Sigmoid colon (tissue), 7 donors: ENCODE results near the gene ZBTB7A. TPM values are rescaled to one million over a fixed set of nuclear protein-coding genes. Genes with fewer than 3 reads are reported as not detected.
A peak's percentile ranks its signal among the peaks of the same experiment; 100 is the strongest.
"Not testable (repeated sequence)": the region's sequence is repeated elsewhere in the genome, so short reads cannot be mapped to it uniquely, and the experiment has no call there.

Source experiments
- DNase-seq: peaks from one replicate; pipeline ENCODE4 v3.0.0-alpha.2; 2019
- H3K27ac ChIP-seq, 4 donors: fragments of 200-600 bp; sonication (generic); one replicate each; pipeline ENCODE4 v1.5.1; 2016 to 2019; ENCODE audit warnings: mild to moderate bottlenecking in 1 of 4
- H3K27me3 ChIP-seq, 3 donors: fragments of 200-600 bp; sonication (generic); one replicate each; pipeline ENCODE4 v1.5.1; 2019; ENCODE audit warnings: mild to moderate bottlenecking in 1 of 3
- H3K36me3 ChIP-seq, 4 donors: fragments of 200-600 bp; sonication (generic); one replicate each; pipeline ENCODE4 v1.5.1; 2016 to 2019
- H3K4me1 ChIP-seq, 4 donors: fragments of 200-600 bp; sonication (generic); one replicate each; pipeline ENCODE4 v1.5.1; 2017 to 2019
- H3K4me3 ChIP-seq, 4 donors: fragments of 200-600 bp; sonication (generic); one replicate each; pipeline ENCODE4 v1.5.1; 2017 to 2019; ENCODE audit warnings: mild to moderate bottlenecking in 2 of 4, moderate library complexity in 1 of 4
- H3K9me3 ChIP-seq, 4 donors: fragments of 200-600 bp in 3 of 4; sonication (generic) in 3 of 4; one replicate each; pipeline versions ENCODE4 v1.5.1 to v1.6.1; 2013 to 2019
- CTCF ChIP-seq, 4 experiments: fragments of 450-650 bp in 3 of 4; fragments of 200-600 bp in 1 of 4; IDR thresholded peaks; one replicate each; pipeline ENCODE4 v1.5.1; 2016 to 2019; ENCODE audit warnings: antibody characterized with exemption in 4 of 4, mild to moderate bottlenecking in 3 of 4, moderate library complexity in 2 of 4
- EP300 ChIP-seq, 4 donors: sonication (generic); formaldehyde crosslinking; IDR thresholded peaks; one replicate each; pipeline ENCODE4 v1.6.1; 2017; ENCODE audit warnings: antibody characterized with exemption in 4 of 4
- POLR2A ChIP-seq, 2 donors: fragments of 450-650 bp; IDR thresholded peaks; one replicate each; pipeline ENCODE4 v1.6.1; 2016; ENCODE audit warnings: antibody characterized with exemption in 2 of 2, mild to moderate bottlenecking in 2 of 2, moderate library complexity in 2 of 2
- POLR2AphosphoS5 ChIP-seq, 4 donors: sonication (generic); formaldehyde crosslinking; IDR thresholded peaks; one replicate each; pipeline ENCODE4 v1.6.1; 2017; ENCODE audit warnings: antibody characterized with exemption in 4 of 4
- WGBS, 2 donors: extraction: QIAGEN DNeasy Blood & Tissue Kit; methylation state at CpG; one replicate each; pipeline ENCODE4 v1.1.7; 2013; 5-methylcytosine and 5-hydroxymethylcytosine counted together
- intact Hi-C: fragments of 100-400 bp; cut with DNase I; formaldehyde crosslinking; loops from one replicate; pipeline ENCODE4 v1.15.1; 2023
- polyA plus RNA-seq, 3 donors: library from polyadenylated mRNA; stranded (reverse); fragments of 200-250 nt; gene quantifications; one replicate each; pipeline ENCODE4 v1.2.3, GENCODE V29; 2013
- total RNA-seq, 4 donors: library from RNA; depleted of rRNA; stranded (reverse); fragments of >200 nt; gene quantifications; one replicate each; pipeline ENCODE4 v1.1.0, GENCODE V29; 2016
- donor health status: healthy with polysubstance abuse.
- donor health status: Bipolar disorder and iron deficiency.
- donor health status: healthy.

Gene ZBTB7A
- total and polyA plus RNA-seq, 7 donors = 22.8 to 53.2 (median 38.2) TPM

- peaks cover 7 to 19% (median 13%) of the 10 kb centered on the region in 4 donors for H3K36me3 ChIP-seq
- peak overlapping the region; percentile 54 to 99 (median 97) for H3K27ac ChIP-seq
- DNase-seq = no peak
- 80 to 85% methylated on average over 14 of the region's 14 CpGs for WGBS, 2 donors
- peak overlapping the region in 2 of 4 donors; percentile 11 to 100 for H3K4me3 ChIP-seq
- TF ChIP-seq POLR2AphosphoS5 (IDR thresholded peaks at IDR 0.05) (peak in 1 of 4 donors; percentile 24), CTCF (IDR thresholded peaks at IDR 0.05) (no peak), EP300 (IDR thresholded peaks at IDR 0.05) (no peak)
- H3K27me3 ChIP-seq = no peaks in the 10 kb centered on the region
- intact Hi-C loops = no loop called here
- peaks cover 0 to 83% (median 82%) of the 10 kb centered on the region in 4 donors for H3K4me1 ChIP-seq
- H3K9me3 ChIP-seq = no peaks in the 10 kb centered on the region
These were observed 55.9 kb downstream of the ZBTB7A start for GRCh38 chr19:4010808-4011110.

GRCh38 chr19:4009990-4010807 lies 56.5 kb downstream of the ZBTB7A start:
- H3K4me1 ChIP-seq = peaks cover 0 to 78% (median 77%) of the 10 kb centered on the region in 4 donors
- peak overlapping the region; percentile 54 to 99 (median 97) for H3K27ac ChIP-seq

GRCh38 chr19:4007836-4008539 lies 58.7 kb downstream of the ZBTB7A start:
- peak overlapping the region; percentile 84 to 99 (median 97) for H3K27ac ChIP-seq
- H3K9me3 ChIP-seq = no peaks in the 10 kb centered on the region
- H3K27me3 ChIP-seq = no peaks in the 10 kb centered on the region
- H3K36me3 ChIP-seq = peaks cover 0 to 3% (median 2%) of the 10 kb centered on the region in 4 donors
- 0 to 1% methylated on average over 55 of the region's 55 CpGs for WGBS, 2 donors
- H3K4me3 ChIP-seq = peak overlapping the region; percentile 72 to 100 (median 98)
- TF ChIP-seq CTCF (IDR thresholded peaks at IDR 0.05) = no peak
- no peak for TF ChIP-seq POLR2AphosphoS5 (IDR thresholded peaks at IDR 0.05)
- TF ChIP-seq POLR2A (IDR thresholded peaks at IDR 0.05) = no peak
- TF ChIP-seq EP300 (IDR thresholded peaks at IDR 0.05) = no peak
- DNase-seq = no peak
- H3K4me1 ChIP-seq = peaks cover 0 to 56% (median 55%) of the 10 kb centered on the region in 4 donors
- intact Hi-C loops = loop anchor here (2.0 kb wide), 2 partner anchors 17 to 59 kb away; partner anchors contain the start of gene ZBTB7A

More at GRCh38 chr19:4009990-4010807, 56.5 kb downstream of the ZBTB7A start:
- TF ChIP-seq CTCF (IDR thresholded peaks at IDR 0.05) (no peak), POLR2AphosphoS5 (IDR thresholded peaks at IDR 0.05) (peak; percentile 15 to 74 (median 68))
- 73 to 76% methylated on average over 24 of the region's 24 CpGs for WGBS, 2 donors
- H3K36me3 ChIP-seq = peaks cover 7 to 19% (median 13%) of the 10 kb centered on the region in 4 donors
- no peaks in the 10 kb centered on the region for H3K9me3 ChIP-seq
- DNase-seq = peak; percentile 78
- intact Hi-C loops = no loop called here
- peak overlapping the region in 3 of 4 donors; percentile 5 to 100 (median 11) for H3K4me3 ChIP-seq
- H3K27me3 ChIP-seq = no peaks in the 10 kb centered on the region

GRCh38 chr19:4007021-4007835 lies 59.5 kb downstream of the ZBTB7A start, which contains the start of gene PIAS4:
Gene PIAS4, plus strand, starts transcription at chr19:4007736. Its CDS starts 25 bp downstream, at chr19:4007761.
- no peaks in the 10 kb centered on the region for H3K36me3 ChIP-seq
- H3K4me3 ChIP-seq = peak within 1 kb of the TSS; percentile 72 to 100 (median 98)
- WGBS, 2 donors = 0 to 1% methylated on average over 91 of the region's 91 CpGs
- DNase-seq = peak; percentile 97
- intact Hi-C loops = loop anchor here (2.0 kb wide), 2 partner anchors 16 to 60 kb away; partner anchors contain the start of gene ZBTB7A
- H3K4me1 ChIP-seq = peaks cover 0 to 48% (median 47%) of the 10 kb centered on the region in 4 donors
- TF ChIP-seq POLR2A (IDR thresholded peaks at IDR 0.05) (peak in 1 of 2 donors; percentile 49), CTCF (IDR thresholded peaks at IDR 0.05) (no peak), POLR2AphosphoS5 (IDR thresholded peaks at IDR 0.05) (peak; percentile 30 to 87 (median 78)), EP300 (IDR thresholded peaks at IDR 0.05) (no peak)
- peak within 1 kb of the TSS; percentile 84 to 99 (median 97) for H3K27ac ChIP-seq
- H3K27me3 ChIP-seq = no peaks in the 10 kb centered on the region
- no peaks in the 10 kb centered on the region for H3K9me3 ChIP-seq

- H3K27me3 ChIP-seq, H3K27ac ChIP-seq, H3K36me3 ChIP-seq, H3K4me3 ChIP-seq, DNase-seq, intact Hi-C loops, H3K9me3 ChIP-seq: not testable (repeated sequence)
- WGBS, 2 donors = 96 to 97% methylated on average over 9 of the region's 9 CpGs
- peaks cover 0 to 33% (median 32%) of the 10 kb centered on the region in 4 donors for H3K4me1 ChIP-seq
These were observed 61.3 kb downstream of the ZBTB7A start for GRCh38 chr19:4005436-4005835.

- H3K4me3 ChIP-seq, H3K4me1 ChIP-seq, H3K27ac ChIP-seq, H3K36me3 ChIP-seq, H3K27me3 ChIP-seq, intact Hi-C loops, DNase-seq, H3K9me3 ChIP-seq: not testable (repeated sequence)
- WGBS, 2 donors = 87 to 93% methylated on average over 5 of the region's 5 CpGs
These were observed 65.9 kb downstream of the ZBTB7A start for GRCh38 chr19:4000798-4001197.
